GM19099 (cell line): Measurements from ENCODE around the gene ZNF175.
"Not testable (repeated sequence)": the region's sequence is repeated elsewhere in the genome, so short reads cannot be mapped to it uniquely, and the experiment has no call there.

ENCODE experiments used
- POLR2A ChIP-seq: IDR thresholded peaks from 3 replicates; pipeline ENCODE4 v1.6.1; 2011; ENCODE audit warnings: low read depth; ENCODE audit not compliant: insufficient read length; ENCODE audit errors: extremely low read depth

The ZNF175 gene

DNA sequence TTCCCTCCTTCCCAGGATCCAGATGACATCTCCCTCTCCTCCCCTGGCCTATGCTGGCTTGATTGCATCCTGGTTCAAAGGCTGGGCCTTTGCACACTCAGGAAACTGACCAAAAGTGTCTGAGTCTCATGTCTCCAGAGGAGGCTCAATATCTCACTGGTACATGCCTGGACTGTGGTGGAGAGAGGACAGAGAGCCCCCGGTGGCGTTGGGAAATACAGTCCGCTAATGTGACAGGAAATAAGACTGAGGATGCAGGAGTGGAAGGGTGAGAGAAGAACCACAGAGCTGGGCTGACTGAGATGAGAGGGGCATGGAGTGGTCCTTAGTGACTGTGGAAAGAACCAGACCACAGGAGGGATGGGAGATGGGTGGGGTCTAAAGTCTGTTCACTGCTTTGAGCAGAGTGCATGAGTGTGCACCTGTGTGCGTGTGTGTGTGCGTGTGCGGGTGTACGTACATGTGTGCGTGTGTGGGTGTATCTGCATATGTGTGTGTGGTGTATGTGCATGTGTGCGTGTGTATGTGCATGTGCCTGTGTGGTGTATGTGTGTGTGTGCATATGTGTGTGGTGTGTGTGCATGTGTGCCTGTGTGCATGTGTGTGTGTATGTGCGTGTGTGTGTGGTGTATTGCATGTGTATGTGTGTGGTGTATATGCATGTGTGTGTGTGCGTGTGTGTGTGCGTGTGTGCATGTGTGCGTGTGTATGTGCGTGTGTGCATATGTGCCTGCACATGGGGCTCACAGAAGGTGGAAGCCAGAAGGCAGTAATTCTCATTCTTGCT, 57.3 kb downstream of the ZNF175 start:
- no peak for TF ChIP-seq POLR2A

DNA sequence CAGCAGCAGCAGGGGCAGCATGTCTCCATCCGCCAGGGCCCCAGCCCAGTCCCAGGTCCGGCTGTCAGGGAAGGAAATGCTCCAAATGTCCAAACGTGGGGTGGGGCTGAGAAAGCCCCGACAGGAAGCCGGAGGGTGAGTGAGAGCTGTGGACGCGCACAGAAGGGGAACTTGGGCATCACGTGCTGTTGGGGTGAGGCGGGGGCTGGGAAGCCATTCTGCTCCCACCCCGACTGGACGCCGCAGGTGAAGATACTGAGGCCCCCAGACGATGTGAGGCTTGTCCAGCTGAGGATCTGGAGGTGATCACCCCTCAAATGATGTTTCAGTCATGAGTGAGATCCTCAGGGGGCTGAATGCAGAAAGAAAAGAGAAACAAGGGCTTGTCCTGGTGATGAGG, 59.2 kb downstream of the ZNF175 start, which contains the start of gene SIGLEC5:
TSS of gene SIGLEC5 (minus strand) at position 87 of the 400 bp plus-strand sequence. CDS start at position 21, 66 bp downstream.
- not testable (repeated sequence) for TF ChIP-seq POLR2A

DNA sequence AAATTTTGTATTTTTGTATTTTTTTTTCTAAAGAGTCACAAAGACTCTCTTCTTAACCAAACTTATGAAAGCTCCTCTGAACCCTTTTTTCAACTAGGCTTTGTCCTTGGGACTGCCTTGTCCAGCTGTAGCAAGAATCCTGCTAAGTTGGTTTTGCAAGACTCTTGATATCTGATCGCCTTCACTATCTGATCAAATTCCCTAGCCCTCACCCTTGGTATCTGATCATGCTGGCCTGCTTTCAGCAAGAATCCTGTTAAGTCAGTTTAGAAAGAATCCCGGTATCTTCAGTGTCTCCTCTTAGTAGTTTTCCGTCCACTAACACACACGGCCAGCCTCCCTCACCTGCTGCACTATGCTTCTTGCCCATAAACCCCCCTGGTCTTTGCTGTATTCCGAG, 61.0 kb downstream of the ZNF175 start:
- TF ChIP-seq POLR2A: no peak

DNA sequence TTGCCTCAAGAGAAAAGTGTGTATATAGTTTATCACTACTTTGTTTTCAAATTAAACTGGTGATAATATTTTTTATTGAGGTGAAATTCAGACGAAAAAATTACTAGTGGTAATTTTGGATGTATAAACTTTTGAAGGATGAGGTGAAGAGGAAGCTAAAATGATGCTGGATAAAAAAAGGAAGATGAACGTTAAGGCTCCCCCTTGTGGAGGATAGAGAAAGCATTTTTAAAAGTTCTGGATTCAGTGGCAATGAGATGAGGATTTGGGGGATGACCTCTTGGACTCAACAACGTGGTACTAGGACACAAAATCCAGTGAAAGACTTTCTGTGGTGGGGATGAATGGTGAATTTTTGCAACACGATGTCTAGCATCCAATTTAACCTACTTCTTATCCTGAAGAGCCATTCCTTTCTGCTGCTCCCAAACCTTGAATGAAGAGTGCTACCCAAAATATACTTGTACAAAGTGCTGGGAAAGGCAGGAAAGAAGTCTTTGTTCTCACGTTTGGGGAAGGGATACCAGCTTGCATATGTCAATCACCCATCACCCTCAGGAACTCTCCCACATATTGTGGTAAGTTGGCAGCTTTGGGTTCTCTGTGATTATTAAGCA, 66.4 kb downstream of the ZNF175 start:
- TF ChIP-seq POLR2A: no peak

DNA sequence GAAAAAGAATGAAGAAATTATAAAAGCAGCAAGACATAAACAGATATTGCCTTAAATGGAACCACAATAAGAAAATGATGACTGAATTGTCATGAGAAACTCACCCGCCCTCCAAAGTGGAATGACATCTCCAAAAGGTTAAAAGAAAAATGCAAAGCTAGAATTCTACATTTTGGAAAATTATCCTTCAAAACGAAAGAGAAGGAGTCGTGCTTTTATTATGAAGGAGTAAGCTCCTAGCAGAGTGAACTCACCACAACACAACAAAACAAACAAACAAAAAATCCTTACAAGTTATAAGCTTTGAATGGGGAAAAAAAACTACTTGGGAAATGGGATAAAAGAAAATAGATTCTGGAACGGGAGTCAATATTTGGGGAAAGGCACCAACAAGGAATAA, 68.8 kb downstream of the ZNF175 start:
- TF ChIP-seq POLR2A: no peak

DNA sequence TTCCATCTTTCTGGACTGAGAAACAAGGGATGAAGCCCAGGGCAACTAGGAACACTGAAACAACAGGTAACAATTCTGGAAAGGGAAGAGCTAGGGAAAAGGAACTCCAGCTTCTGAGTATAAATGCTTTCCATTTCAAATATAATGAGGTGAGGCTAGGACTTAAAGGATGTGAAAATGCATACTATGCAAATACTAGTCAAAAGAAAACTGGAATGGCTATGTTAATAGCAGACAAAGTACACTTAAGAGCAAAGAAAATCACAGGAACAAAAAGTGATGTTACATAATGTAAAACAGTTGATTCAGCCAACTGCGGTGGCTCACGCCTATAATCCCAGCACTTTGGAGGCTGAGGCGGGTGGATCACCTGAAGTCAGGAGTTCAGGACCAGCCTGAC, 69.3 kb downstream of the ZNF175 start:
- no peak for TF ChIP-seq POLR2A

DNA sequence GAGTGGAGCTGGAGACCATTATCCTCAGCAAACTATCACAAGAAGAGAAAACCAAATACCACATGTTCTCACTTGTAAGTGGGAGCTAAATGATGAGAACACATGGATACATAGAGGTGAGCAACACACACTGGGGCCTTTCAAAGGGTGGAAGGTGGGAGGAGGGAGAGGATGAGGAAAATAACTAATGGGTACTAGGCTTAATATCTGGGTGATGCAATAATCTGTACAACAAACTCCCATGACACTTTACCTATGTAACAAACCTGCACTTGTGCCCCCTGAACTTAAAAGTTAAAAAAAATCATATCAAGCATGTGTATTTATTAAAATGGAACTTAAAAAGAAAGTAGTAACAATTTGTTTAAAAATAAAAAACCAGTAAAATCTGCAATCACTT, 70.6 kb downstream of the ZNF175 start:
- no peak for TF ChIP-seq POLR2A
